A549 (cell line): ENCODE data around the gene LRRC36.
"Not testable (repeated sequence)": the region's sequence is repeated elsewhere in the genome, so short reads cannot be mapped to it uniquely, and the experiment has no call there.

Experiments used
- EHMT2 ChIP-seq: fragments of 200-600 bp; sonication (generic); IDR thresholded peaks from 2 replicates; pipeline ENCODE4 v1.6.1; 2016; ENCODE audit warnings: antibody characterized with exemption, low read depth, mild to moderate bottlenecking, moderate library complexity
- EP300 ChIP-seq, 2 experiments: fragments of >200 bp; sonication (Bioruptor Twin); formaldehyde crosslinking; IDR thresholded peaks; 2 replicates in 1 of 2; 3 replicates in 1 of 2; pipeline ENCODE4 v1.6.1; 2016 to 2017
- POLR2A ChIP-seq: IDR thresholded peaks from 2 replicates; pipeline ENCODE4 v1.6.1; 2012; ENCODE audit warnings: mild to moderate bottlenecking, low read length
- RCOR1 ChIP-seq: fragments of 150-350 bp; IDR thresholded peaks from 2 replicates; pipeline ENCODE4 v1.6.1; 2014; ENCODE audit warnings: antibody characterized with exemption, low read length, low read depth
- RNF2 ChIP-seq: fragments of 200-600 bp; sonication (generic); IDR thresholded peaks from 2 replicates; pipeline ENCODE4 v1.6.1; 2016; ENCODE audit warnings: low read depth, mild to moderate bottlenecking, antibody characterized with exemption, moderate library complexity, borderline replicate concordance
- SREBF2 ChIP-seq: fragments of 450-650 bp; IDR thresholded peaks from 2 replicates; pipeline ENCODE4 v1.6.1; 2014; ENCODE audit warnings: mild to moderate bottlenecking, moderate library complexity
- ZC3H11A ChIP-seq: fragments of 450-650 bp; IDR thresholded peaks from 2 replicates; pipeline ENCODE4 v1.6.1; 2014; ENCODE audit warnings: antibody characterized with exemption, mild to moderate bottlenecking

DNA sequence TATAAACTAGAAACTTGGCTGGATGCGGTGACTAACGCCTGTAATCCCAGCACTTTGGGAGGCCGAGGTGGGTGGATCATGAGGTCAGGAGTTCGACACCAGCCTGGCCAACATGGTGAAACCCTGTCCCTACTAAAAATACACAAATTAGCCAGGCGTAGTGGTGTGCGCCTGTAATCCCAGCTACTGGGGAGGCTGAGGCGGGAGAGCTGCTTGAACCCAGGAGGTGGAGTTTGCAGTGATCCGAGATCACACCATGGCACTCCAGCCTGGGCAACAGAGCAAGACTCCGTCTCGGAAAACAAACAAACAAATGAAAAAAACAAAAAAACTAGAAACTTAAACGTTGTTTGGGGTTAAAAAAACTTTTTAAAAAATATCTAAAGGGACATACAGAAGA lies 49.4 kb downstream of the LRRC36 start:
- TF ChIP-seq SREBF2; RCOR1; RNF2; EHMT2; ZC3H11A; EP300 (IDR thresholded peaks at IDR 0.05); POLR2A: not testable (repeated sequence)
